SK-N-SH (cell line): Measurements from ENCODE around the gene GGT7.

ENCODE experiments used
- CHD2 ChIP-seq: fragments of 150-350 bp; IDR thresholded peaks from 2 replicates; pipeline ENCODE4 v1.6.1; 2018; ENCODE audit warnings: low read length; ENCODE audit not compliant: partially characterized antibody
- ELF1 ChIP-seq: IDR thresholded peaks from 2 replicates; pipeline ENCODE4 v1.4.0; 2012
- GATA2 ChIP-seq: sonication (generic); formaldehyde crosslinking; IDR thresholded peaks from 2 replicates; pipeline ENCODE4 v1.5.0; 2020; ENCODE audit warnings: mild to moderate bottlenecking, missing genetic modification reagents
- NFIC ChIP-seq: IDR thresholded peaks from 2 replicates; pipeline ENCODE4 v1.4.0; 2012; ENCODE audit warnings: borderline replicate concordance
- NRF1 ChIP-seq: IDR thresholded peaks from 2 replicates; pipeline ENCODE4 v1.6.1; 2012; ENCODE audit warnings: low read depth, mild to moderate bottlenecking, low read length
- REST ChIP-seq: IDR thresholded peaks from 2 replicates; pipeline ENCODE4 v1.6.1; 2012; ENCODE audit warnings: mild to moderate bottlenecking, low read depth, low read length, moderate library complexity
- TCF12 ChIP-seq: IDR thresholded peaks from 2 replicates; pipeline ENCODE4 v1.4.0; 2012
- TF ChIP-seq, protein P1 (sequence below): fragments of 200-600 bp; sonication (generic); IDR thresholded peaks from 2 replicates; pipeline ENCODE4 v1.6.1; 2017; ENCODE audit warnings: antibody characterized with exemption, mild to moderate bottlenecking, moderate library complexity
- TF ChIP-seq, protein P2 (sequence below): IDR thresholded peaks from 2 replicates; pipeline ENCODE4 v1.4.0; 2012; ENCODE audit warnings: low read depth, borderline replicate concordance

DNA sequence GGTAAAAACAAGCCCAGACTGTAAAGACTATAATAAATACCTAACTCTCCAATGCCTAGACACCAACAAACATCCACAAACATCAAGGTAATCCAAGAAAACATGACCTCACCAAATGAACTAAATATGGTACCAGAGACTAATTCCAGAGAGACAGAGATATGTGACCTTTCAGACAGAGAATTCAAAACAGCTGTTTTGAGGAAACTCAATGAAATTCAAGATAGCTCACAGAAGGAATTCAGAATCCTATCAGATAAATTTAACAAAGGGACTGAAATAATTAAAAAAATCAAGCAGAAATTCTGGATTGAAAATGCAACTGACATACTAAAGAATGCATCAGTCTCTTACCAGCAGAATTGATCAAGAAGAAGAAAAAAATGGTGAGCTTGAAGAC lies 73.8 kb downstream of the GGT7 start:
- TF ChIP-seq GATA2 (CRISPR knock-in tag) (no peak), CHD2 (no peak), NRF1 (no peak), TCF12 (no peak), NFIC (no peak), ELF1 (no peak), REST (no peak)
- TF ChIP-seq, protein P1, sequence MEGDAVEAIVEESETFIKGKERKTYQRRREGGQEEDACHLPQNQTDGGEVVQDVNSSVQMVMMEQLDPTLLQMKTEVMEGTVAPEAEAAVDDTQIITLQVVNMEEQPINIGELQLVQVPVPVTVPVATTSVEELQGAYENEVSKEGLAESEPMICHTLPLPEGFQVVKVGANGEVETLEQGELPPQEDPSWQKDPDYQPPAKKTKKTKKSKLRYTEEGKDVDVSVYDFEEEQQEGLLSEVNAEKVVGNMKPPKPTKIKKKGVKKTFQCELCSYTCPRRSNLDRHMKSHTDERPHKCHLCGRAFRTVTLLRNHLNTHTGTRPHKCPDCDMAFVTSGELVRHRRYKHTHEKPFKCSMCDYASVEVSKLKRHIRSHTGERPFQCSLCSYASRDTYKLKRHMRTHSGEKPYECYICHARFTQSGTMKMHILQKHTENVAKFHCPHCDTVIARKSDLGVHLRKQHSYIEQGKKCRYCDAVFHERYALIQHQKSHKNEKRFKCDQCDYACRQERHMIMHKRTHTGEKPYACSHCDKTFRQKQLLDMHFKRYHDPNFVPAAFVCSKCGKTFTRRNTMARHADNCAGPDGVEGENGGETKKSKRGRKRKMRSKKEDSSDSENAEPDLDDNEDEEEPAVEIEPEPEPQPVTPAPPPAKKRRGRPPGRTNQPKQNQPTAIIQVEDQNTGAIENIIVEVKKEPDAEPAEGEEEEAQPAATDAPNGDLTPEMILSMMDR = no peak
- TF ChIP-seq, protein P2, sequence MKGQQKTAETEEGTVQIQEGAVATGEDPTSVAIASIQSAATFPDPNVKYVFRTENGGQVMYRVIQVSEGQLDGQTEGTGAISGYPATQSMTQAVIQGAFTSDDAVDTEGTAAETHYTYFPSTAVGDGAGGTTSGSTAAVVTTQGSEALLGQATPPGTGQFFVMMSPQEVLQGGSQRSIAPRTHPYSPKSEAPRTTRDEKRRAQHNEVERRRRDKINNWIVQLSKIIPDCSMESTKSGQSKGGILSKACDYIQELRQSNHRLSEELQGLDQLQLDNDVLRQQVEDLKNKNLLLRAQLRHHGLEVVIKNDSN = no peak
